HuH-7 (cell line): ENCODE measurements around the gene FAM234A.
A peak's percentile ranks its signal among the peaks of the same experiment; 100 is the strongest.
"Not testable (repeated sequence)": the region's sequence is repeated elsewhere in the genome, so short reads cannot be mapped to it uniquely, and the experiment has no call there.

ENCODE experiments used
- DNase-seq: peaks from one replicate; pipeline ENCODE4 v3.0.0; 2011; ENCODE audit warnings: low spot score

The FAM234A gene, protein sequence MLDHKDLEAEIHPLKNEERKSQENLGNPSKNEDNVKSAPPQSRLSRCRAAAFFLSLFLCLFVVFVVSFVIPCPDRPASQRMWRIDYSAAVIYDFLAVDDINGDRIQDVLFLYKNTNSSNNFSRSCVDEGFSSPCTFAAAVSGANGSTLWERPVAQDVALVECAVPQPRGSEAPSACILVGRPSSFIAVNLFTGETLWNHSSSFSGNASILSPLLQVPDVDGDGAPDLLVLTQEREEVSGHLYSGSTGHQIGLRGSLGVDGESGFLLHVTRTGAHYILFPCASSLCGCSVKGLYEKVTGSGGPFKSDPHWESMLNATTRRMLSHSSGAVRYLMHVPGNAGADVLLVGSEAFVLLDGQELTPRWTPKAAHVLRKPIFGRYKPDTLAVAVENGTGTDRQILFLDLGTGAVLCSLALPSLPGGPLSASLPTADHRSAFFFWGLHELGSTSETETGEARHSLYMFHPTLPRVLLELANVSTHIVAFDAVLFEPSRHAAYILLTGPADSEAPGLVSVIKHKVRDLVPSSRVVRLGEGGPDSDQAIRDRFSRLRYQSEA

DNA sequence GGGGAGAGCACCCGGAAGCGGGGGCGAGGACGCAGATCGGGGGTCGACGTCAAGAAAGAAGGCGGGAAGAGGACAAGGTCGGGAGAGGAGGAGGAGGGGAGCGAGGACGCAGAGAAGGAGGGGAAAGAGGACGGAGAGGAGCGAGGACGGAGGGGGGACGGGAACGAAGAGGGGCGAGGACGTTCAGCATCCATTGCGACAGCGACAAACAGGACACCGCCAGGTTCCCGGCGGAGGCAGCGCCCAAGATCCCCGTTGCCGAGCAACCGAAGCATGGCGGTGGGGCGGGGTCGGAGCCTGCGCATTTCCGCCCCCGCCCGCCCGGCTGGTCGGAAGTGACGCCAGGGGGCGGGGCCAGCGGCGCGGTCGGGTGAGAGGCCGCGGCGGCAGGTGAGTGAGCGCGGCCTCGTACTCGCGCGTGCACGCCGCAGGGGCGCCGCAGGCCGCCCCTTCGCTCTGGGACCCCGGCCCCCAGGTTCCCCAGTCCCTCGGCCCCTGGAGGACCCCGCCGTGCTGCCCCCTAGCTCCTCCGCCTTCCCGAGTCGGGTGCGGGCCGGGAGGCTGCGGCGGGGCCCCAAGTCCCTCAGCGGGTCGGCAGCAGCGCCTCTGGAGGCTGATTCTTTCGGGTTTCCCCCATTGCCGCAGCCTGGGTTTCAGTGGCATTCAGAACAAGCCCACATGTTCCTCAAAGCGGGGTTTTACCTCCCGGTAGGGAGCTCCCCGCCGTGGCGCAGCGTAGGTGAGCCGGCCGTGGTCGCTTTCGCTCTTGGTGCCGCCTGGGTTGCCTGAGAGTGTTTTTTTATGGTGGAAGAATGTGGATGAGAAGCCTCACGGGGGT, at the start of gene FAM234A:
TSS of gene FAM234A (plus strand) at position 354 of the 838 bp plus-strand sequence. CDS start 19,593 bp downstream, outside the sequence.
- DNase-seq, result peak; percentile 73

DNA sequence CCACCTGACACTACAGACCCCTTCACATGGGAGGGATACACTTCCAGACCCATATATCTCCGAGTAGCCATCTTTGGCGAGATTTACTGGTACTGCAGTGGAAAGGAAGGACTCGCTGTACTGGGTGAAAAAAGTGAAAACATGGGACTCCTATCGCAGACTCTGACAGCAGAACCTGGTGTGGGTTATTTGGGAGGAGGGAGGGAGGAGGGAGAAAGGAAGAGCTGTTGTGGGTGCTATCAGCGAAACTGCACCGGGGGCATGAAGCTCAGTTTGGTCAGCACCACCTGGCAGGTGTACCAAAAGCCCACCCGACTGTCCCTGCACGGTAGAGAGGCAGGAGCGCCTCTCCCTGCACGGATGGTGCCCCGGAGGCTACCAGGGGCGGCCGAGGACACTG, 49.4 kb upstream of the FAM234A start:
- DNase-seq, result no peak

DNA sequence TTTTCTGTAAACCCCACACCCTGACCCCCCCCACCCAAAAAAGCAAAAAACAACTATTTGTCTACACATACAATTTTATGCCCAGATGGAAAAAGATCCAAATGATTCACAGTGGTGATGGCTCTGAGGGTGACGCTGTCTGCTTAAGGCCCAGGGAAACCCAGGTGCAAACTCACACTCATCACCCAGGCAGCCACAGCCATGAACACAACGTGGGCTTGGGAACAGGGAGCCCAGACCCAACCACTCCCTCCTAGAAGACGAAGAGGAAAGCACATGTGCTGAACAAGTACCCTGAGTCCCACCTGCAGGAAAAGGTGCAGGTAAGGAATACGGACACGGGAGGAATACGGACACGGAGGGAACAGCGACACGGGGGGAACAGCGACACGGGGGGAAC, 48.9 kb upstream of the FAM234A start:
- no peak for DNase-seq

DNA sequence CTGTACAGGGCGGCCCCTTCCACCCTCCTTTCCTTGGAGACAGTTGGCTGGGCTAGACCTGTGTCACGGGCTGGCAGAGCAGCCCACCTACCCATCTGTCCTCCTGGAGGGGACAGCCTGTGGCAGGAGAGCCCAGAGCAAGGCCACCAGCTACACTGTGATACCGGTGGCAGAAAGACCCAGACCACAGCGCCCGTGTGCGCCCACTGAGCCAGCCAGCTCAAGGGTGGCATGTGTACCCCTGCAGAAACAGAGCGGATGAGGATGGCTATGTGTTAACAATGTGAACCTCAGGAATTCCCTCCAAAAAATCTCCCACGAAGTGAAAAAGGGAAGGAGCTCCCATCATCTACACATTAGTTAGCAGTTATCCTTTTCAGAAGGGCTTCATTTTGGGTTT, 47.3 kb upstream of the FAM234A start:
- no peak for DNase-seq

DNA sequence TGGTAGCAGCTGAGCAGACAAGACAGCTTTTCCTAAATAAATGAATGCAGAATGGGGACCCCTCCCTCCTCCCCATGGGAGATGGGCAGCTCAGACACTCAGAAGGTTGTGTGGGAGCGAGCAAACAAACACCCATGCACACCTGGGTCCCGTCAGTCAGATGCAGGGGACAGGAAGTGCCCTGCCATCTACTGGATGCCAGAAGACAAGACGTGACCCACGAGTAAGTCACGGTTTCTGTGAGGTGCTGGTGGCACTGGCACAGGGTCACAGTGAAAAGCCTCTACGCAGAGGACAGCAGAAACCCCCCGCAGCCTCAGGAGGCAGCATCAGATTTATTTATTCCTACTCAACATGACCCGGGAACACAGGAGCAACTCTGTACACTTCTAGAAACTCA, 45.9 kb upstream of the FAM234A start:
- no peak for DNase-seq

DNA sequence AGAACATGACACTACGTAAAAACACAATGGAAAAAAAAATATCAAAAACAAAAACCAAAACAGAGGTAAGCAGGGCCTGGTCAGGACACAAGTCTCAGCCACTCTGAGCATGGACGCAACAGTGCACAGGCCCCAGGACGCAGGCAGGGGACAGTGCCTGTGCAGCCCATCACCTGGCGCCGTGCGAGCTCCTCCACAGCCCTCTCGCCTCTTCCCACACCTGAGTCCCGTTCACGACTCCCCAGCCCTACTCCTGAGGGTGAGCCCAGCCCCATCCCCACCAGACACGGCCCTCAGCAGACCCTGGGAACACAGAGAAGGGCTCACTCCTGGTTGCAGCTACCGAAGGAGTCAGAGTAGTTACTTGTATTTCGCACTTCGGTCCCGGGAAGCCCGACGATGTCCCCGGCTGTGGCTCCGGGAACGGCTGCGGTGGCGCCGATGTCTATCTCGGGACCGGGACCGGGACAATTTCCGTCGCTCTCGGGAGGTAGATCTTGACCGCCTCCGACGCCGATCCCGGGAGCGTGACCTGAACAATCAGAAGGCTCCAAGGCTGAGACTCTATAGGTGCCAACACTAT, 44.9 kb upstream of the FAM234A start:
- DNase-seq, result no peak

DNA sequence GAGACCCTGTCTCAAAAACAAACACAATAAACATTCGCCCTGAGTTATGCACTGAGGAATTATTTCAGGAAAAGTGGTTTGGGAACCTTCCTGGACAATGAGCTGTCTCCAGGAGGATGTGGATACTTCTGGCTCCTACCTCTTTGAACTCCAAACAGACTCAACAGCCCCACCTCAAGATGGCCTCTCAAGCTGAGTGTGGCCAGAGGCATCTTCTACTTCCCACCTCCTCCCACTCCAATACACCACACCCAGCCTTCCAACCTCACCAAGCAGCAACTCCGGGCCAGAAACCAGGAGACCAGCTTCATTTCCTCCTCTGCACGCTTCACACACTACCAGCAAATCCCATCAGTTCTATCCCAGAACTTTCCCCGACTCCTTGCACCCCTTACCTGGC, 42.8 kb upstream of the FAM234A start:
- DNase-seq, result no peak

DNA sequence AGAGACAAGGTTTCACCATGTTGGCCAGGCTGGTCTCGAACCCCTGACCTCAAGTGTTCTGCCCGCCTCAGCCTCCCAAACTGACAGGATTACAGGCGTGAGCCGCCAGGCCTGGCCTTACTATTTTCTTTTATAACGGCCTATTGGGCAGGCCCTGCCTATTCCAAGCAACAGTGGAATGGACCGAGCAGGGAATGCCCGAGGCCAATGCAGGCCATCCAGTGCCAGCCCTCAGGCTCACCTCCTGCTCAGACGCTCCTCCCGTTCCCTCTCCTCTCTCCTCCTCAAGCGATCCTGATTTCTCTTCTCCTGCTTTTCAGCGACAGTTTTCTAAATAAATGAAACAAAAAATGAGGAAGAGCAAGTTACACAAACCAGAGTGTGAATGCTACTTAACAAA, 41.9 kb upstream of the FAM234A start:
- no peak for DNase-seq

DNA sequence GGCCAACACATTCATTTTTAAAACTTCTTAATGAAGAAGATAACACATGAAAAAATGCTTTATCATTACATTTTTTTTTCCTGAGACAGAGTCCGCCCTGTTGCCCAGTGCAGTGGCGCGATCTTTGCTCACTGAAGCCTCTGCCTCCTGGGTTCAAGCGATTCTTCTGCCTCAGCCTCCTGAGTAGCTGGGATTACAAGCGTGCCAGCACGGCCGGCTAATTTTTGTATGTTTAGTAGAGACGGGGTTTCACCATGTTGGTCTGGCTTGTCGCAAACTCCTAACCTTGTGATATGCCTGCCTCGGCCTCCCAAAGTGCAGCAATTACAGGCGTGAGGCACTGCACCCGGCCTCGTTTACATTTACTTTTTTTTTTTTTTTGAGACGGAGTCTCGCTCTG, 41.2 kb upstream of the FAM234A start:
- DNase-seq, result no peak

DNA sequence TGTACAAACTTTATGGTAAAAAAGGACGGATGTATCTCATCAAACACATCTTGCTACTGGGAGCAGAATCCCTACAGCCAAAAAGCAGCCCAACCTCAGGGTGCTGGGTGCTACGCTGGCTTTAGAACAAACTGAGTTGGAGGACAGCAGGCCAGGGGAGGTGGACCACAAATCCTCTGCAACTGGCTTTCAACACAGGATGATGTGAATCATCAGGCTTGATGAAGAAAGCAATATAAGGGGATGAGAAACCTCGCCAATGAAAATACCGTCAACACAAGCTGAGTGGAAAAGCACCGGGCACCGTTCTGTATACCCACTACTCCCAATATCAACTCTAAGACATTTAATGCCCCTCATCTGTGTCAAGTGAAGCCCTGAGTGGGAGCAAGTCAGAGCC, 40.1 kb upstream of the FAM234A start:
- DNase-seq, result no peak

DNA sequence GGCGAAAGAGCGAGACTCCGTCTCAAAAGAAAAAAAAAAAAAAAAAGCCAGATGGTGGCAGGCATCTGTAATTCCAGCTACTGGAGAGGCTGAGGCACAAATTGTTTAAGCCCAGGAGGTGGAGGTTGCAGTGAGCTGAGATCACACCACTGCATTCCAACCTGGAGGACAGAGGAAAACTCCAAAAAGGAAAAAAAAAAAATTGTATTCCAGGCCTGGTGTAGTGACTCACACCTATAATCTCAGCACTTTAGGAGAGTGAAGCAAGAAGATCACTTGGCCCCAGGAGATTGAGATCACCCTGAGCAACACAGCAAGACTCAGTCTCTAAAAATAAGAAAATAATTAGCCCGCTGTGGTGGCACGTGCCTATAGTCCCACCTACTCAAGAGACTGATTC, 34.2 kb upstream of the FAM234A start:
- DNase-seq, result no peak

DNA sequence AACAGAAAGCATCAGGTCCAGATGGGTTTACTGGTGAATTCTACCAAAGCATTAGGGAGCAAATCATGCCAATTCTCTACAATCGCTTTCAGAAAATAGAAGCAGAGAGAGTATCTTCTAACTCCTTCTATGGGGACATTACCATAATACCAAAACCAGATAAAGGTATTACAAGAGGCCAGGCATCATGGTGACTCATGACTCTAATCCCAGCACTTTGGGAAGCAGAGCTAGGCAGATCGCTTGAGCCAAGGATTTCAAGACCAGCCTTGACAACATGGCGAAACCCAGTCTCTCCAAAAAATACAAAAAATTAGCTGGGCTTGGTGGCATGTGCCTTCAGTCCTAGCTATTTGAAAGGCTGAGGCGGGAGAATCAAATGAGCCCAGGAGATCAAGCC, 31.4 kb upstream of the FAM234A start:
- DNase-seq, result no peak

DNA sequence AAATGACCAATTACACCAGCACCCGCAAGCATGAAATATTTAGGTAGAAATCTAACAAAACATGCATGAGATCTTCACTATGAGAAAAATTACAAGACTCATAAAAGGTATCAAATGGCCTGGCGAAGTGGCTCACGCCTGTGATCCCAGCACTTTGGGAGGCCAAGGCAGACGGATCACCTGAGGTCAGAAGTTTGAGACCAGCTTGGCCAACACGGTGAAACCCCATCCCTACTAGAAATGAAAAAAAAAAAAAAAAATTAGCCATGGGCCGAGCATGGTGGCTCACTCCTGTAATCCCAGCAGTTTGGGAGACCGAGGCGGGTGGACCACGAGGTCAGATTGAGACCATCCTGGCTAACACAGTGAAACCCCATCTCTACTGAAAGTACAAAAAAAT, 30.6 kb upstream of the FAM234A start:
- not testable (repeated sequence) for DNase-seq

DNA sequence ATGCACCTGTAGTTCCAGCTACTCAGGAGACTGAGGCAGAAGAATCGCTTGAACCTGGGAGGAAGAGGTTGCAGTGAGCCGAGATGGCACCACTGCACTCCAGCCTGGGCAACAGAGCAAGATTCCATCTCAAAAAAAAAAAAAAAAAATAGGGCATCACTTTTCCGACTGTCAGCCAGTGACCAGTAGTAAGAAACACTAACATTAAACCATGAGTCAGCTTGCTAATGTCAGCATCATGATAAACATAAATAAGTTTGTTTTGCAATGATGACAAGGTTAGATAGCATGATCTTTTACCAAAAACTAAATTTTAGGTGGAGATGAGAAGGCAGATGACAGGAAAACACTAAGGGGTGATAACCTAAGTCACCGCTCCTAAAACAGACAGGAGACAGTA, 25.3 kb upstream of the FAM234A start:
- DNase-seq, result not testable (repeated sequence)

DNA sequence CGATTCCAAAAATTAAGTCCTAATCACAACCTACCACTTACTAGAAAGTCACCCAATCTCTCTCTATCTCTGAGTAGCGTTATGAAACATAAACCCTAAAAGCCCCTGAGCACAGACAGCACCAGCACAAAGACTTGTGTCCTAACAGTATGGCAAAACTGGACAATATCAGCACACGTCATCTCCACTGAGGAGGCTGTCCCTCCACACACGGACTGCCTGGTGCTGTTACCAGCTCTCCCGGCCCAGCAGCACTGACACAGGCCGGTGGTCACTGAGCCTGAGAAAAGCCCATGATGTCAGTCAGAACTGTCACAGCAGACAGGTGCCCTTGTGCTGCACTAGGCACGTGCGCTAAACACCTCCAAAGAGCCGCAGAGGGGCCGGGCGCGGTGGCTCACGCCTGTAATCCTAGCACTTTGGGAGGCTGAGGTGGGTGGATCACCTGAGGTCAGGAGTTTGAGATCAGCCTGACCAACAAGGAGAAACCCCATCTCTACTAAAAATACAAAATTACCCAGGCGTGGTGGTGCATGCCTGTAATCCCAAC, 22.9 kb upstream of the FAM234A start:
- DNase-seq, result not testable (repeated sequence)

DNA sequence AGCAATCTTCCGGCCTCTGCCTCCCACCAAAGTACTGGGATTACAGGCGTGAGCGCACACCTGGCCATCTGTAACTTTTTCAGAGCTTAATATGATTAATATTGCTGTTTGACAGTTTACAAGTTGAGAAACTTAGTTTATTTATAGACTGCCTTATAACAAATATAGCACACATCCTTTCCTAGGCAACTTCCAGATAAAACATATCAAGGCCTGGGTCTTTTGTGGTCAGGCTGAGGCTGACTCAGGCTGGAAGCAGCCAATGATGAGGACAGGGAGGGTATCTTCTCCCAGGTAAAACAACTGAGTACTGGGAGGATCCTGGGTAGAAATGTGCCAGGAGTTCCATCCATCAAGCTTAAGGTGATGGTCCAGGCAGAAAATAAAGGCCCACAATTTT, 21.6 kb upstream of the FAM234A start:
- DNase-seq, result no peak

DNA sequence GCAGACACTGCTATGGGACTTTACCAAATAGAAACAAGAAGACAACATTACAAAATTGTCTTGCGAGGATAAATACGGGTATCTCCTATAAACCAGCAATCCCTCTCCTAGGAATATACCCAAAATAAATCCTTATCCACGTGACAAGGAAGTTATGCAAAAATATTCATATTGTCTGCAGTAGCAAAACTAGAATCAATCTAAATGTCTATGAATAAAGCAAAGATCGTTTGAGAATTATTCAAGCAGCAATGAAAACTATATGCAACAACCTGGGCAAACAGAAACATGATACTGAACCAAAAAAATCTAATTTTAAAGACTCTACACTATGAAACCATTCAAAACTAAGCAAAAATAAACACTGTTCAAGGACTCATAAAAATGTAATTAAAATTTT, 14.6 kb upstream of the FAM234A start:
- DNase-seq, result no peak

DNA sequence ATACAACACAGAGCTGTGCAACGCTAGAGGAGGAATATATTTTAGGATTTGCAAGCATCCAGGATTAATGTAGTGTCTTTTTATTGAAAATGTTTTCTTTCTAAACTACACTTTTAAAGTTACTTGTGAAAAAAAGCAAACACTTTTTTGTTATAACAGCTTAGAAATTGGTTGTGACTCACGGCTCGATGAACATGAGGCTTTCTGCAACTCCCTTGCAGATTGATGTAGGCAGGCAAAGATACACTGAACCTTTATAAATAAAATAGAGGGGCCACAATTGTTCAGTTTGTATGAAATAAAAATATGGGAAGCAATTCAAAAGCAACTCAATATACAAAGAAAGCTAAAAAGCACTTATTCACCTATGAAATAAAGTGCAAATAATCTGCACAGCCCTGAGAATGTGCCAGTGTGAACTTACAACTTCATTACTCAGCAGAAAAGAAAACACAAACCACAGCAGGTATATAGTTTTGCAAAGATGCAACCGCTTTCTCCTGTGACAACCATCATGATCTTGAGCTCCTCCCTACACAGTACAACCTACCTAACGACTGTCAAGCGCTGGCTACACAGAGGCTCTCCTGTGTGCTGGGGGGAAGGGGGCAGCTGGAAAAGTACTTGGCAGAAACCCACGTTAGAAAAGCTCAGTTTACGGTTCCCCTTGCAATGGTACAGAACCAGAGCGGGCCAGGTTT, 6.3 kb upstream of the FAM234A start:
- DNase-seq, result no peak

DNA sequence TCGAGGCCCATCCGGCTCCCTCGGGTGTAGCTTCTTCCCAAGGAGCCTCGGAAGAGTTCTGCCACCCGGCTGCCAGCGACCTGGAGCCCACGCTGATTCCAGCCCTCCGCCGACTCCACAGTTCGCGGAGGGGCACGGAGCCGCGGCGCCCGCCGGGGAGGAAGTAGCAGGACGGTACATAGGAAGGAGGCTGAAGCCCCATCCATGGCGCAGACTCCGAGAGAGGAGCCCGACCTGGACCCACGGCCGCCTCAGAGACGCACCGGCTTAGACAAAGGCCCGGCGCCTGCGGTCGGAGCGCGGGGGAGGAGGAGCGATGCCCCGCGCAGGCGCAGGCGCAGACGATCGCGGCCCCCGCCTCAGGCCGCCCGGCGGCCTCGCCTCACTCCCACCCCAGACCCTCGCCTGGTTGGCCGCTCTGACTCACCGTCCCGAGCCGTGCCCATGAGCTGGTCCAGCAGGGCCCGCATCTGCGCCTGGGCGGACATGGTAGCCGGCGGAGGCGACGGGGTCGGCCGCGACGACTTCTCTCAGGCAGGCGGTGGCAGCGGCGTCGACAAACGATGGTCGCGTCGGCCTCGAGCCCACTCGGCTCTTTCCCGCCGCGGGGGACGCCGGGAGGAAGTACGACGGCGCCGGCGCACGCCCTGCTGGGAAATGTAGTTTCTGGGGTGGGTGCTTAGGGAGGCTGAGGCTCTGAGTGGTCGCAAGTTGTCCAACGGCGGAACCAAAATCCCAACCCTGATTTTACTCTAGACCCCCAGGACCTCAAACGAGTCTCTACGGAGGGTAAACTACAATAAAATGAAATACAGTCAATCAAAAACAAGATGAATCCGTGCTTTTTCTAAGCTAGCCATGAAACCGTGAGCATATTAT, 5.5 kb upstream of the FAM234A start, which contains the start of gene LUC7L:
TSS of gene LUC7L (minus strand) at position 598 of the 879 bp plus-strand sequence. CDS start at position 488, 110 bp downstream.
- DNase-seq, result peak; percentile 69

DNA sequence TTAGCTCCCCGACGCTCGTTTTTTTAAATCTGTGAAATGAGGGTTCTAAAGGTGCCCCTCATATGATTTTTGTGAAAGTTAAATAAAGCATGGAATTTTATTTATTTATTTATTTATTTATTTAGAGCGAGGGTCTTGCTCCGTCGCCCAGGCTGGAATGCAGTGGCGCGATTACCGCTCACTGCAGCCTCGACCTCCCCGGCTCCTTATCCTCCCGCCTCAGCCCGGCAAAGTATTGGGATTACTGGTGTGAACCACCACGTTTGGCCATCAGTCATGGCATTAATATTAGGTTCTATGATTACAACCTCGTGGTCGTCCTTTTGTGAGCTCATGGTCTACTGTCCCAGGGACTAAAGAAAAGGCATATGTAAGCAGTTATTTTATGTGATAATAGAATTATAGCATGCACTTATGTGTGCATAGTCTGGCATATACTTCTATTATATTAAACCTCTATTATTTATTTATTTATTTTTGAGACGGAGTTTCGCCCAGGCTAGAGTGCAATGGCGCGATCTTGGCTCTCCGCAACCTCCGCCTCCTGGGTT, 4.8 kb upstream of the FAM234A start:
- DNase-seq, result no peak
